Smooth muscle cell of the brain vasculature (primary cell): Measurements from ENCODE around the gene COL16A1.
"Not testable (repeated sequence)": the region's sequence is repeated elsewhere in the genome, so short reads cannot be mapped to it uniquely, and the experiment has no call there.

ENCODE experiments used
- DNase-seq: peaks from one replicate; pipeline ENCODE4 v3.0.0-alpha.2; 2012; ENCODE audit warnings: low read depth, low spot score

The COL16A1 gene

DNA sequence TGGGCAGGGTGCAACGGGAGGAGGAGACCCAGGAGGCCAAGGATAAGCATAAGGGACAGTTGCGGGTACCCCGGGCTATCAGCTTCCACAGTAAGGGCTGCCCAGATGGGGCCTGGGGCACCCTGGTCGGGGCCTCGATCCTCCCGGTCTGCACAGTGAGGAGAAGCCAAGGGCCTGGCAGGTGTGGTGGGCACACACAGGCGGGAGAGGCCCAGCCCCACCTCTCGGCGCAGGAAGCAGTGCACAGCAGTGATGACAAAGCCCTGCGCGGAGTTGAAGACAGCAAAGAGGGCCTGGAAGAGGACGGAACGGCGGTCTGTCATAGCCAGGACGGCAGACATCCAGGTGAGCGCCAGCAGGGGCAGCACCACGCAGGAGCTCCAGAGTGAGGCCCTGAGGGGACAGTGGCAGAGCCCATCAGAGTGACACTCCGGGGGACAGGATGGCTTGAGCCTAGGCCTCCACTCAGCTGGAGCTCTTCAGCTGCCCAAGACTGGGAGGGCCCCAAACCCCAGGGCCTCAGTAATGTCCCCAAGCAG, 29.0 kb upstream of the COL16A1 start:
- no peak for DNase-seq

DNA sequence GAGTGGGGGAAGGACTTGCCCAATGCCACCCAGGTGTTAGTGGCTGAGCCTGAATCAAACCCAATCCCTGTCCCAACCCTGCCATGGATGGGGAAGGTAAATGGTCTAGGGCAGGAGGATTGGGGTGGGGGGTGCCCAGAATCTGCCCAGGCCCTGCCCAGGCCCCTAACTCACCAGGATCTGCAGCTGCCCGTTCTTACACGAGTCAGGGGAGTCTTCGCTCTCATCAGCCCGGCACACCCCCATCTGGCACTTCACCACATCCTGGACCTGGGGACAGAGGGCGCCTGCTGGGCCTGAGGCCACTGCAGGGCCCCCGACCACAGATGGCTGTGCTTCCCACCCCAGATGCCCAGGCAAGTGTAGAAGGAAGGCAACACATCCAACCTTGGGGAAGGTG, 28.5 kb upstream of the COL16A1 start:
- DNase-seq, result no peak

DNA sequence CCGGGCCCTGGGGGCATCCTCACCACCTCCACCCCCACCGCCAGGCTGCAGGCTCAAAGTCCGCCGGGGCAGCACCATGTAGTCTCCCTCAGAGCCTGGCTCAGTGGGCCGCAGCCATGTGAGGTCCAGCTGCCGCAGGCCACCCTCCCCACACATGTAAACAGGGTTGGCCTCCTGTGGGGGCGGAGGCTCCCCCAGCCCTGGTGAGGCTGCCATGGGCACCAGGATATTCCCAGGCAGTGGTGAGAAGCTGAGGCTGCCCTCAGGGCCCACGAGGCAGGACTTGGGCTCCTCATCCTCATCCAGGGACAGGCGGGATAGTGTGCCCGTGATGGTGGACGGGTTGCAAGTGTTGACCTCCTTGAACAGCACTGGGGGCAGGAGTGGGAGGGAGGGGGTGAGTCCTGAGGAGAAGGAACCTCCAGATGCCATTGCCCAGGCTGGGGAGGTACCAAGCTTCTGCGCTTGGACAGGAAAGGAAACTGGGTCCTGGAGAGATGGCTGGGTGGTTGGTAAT, 27.3 kb upstream of the COL16A1 start:
- no peak for DNase-seq

DNA sequence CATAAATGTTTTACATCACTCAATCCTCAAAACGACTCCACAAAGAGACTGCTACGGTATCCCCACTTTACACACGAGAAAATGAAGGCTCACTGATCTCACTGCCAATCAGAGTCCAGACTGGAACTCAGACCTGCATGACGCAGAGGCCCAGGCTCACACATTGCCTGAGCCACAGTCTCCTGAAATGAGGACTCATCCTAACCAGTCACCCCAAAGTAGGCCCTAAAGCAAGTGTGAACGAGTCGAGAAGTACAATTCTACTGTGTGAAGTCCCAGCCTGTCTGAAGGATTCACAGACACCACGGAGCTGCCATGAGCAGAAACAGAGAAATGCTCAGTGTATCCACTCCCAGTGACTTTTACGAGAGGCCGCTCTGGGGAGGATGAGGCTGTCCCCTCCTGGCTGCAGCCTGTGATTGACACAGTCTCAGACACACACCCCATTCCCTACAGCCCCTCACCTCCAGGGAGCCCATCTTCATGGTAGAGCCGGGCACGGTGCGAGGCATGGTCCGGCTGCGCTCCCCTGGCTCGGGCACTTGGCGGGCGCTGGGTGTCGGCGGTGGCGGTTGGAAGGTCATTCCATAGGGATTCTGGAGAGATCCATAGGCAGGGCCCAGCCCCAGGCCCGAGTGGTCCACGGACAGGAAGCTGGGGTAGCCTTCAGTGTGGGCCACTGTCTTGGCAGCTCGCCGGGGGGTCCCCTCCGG, 26.7 kb upstream of the COL16A1 start:
- no peak for DNase-seq

DNA sequence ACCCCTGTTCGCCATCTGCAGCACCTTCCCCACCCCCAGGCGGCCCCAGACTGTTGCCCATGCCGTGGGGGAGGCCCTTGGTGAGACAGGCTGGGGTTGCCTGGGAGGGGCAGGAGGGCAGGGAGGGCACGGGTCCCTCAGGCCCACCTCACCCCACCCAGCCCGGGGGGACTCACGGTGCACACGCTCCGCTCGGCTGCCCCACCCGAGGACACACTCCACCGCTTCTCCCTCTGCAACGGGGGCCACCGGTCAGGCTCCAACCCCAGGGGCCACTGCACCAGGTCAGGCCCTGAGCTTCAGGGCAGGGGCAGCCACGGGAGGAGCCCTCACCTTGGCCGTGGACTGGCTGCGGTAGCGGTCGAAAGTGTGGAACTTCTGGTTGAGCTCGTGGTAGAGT, 24.0 kb upstream of the COL16A1 start:
- no peak for DNase-seq

DNA sequence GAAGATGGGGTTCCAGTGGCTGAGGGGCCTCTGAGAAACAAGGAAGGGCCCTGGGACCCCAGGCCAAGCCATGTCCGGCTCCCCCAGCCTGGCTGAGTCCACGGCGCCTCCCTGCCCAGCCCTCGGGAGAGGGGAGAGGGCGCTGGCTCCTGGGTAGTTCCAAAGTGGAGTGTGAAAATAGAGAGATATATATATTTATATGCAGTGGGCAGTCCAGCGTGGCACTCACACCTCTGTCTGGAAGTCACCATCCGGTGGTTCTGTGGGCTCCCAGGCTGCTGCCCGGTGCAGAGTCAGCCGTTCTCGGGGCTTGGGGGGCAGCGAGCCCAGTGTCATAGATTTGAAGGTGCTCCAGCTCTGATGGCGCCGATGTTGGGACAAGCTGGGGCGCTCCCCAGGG, 23.4 kb upstream of the COL16A1 start:
- DNase-seq, result no peak

DNA sequence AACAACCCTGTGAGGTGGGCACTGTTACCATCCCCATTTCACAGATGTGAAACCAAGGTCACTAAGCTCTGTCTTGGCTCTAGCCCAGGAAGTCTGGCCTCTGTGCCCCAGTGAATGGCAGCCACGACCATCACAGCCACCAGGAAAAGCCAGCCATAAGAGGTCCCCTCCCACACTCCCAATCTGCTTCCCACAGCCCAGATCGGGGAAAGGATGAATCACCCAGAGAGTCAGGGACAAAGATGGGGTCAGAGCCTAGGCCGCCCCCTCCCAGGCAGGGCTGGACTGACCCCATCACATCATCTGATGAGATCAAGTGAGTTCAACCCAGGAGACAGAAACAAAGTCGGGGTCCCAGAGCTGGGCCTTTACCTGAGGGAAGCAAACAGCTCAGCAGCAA, 22.9 kb upstream of the COL16A1 start:
- DNase-seq, result no peak

DNA sequence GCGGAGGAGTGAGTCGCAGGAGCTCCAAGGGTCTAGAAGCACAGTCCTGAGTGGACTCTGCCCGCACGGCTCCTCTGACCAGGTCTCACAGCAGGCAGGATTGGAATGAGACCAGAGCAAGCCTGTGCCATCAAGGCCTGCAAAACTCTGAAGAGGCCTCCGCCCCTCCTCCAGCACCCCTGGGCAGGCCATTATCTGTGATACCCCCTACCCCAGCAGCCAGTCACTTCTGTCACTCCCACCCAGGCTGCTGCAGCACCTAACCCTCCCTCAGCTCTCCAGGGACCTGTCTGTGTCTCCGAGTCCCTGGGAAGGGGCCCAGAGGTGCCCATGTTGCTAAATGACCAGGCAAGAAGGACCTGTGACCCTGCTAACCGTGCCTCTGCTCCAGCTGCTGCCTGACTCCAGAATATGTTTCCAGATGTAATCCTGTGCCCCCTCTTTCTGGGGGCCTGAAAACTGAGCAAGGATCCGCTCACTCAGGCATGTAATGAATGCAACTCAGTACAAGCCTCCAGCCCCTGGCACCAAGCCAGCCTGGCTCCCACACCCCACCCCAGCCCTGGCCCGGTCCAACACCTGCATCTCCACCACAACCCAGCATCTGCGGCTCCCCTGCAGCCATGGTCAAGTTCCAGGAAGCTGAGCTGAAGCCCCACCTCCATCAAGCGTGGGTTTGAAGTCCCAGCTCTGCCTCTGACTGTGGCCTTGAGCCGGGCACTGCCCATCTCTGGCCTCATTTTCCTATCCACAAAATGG, 22.1 kb upstream of the COL16A1 start:
- DNase-seq, result no peak

DNA sequence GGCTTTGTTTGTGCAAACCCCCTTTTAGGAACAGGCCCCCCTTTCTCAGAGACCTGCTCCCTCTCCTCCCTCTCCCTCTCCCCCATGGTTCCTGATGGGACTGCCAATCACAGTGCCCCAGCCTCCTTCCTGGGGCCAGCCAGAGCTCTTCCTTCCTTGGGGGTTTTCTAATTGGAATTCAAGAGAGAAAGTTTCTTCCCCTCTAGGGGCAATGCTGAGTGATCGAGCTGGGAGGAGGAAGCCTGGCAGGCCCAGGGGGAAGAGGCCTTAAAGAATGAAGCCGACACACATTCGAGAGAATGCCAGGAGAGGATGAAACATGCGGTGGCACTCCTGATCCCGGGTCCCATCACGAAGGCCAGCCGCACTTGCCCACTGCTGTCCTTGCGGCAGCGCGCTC, 21.3 kb upstream of the COL16A1 start:
- DNase-seq, result no peak

DNA sequence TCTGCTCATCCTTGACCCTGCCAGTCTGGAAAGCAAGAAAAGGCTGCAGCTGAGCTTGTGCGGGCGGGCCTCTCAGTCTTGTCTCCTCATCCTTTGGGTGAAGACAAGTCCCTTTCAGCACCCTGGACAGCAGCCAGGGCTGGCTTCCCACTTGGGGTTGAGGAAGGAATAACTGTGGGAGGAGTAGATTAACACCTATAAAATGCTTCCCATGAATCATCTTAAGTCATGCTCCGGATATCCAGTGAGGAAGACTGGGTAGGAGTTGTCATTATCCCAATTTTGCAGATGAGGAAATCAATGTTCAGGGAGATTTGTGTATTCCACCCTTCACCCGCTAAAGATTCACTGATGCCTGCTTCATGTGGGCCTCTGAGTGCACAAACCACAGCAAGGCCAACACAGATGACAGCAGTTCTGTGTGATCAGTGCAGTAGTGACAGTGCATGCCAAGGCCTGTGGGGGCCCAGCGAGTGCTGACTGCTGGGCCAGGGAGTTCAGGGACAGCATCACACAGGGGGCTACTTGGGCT, 20.1 kb upstream of the COL16A1 start:
- no peak for DNase-seq

DNA sequence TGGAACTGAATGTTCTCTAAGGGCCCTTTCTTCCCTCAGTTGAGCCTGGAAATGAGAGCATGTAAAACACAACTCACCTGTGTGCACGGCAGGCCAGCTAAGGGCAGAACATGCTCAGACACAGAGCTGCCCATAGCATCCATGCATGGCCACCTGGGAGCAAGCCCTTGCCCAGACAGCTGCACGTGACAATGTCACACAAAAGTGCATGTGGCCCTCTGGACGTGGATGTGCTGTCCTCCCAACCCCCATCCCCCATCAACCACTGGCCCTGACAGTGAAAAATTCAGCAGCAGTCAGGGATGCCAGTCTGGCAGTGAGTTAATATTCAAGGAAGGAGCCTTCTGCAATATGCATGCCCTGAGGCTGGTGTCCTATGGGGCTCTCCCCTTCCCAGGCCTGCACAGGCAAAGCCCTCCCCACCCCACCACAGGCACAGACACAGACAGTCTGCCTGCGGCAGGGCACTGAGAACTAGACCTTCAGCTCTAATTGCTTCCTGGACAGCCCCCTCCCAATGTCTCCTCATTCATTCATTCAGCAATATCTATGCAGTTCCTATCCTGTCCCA, 14.6 kb upstream of the COL16A1 start:
- no peak for DNase-seq

DNA sequence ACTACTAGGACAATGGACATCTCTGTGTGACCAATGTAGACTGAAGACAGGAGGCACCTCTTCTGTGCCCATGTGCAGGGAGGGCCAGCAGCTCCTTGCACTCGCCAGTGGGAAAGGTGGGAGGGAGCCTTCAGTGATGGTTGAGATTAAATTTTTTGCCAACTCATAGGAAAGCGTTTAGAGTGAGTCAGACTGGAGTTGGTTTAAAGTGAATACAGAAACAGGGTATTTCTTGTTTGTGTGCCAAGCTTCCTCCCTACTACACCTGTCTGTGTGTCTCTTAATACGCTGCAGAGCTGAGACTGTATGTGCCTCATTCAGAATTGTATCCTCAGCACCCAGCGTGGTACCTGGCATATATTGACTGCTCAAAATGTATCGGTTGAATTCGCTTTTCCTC, 13.5 kb upstream of the COL16A1 start:
- no peak for DNase-seq

DNA sequence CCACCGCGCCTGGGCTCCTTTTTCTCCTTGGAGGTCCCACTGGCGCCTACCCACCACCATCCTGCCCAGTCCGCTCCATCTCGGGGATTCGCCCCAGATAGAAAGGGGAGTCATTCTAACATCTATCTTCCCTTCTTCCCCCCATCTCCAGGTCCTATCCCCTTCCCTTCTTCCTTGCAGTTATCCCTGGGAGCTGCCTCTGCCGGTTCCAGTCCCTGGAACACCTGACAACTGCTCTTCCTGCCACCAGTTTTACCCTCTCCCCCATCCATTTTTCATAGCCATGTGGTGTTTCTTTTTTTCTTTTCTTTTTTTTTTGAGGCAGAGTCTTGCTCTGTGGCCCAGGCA, 12.0 kb upstream of the COL16A1 start:
- no peak for DNase-seq

DNA sequence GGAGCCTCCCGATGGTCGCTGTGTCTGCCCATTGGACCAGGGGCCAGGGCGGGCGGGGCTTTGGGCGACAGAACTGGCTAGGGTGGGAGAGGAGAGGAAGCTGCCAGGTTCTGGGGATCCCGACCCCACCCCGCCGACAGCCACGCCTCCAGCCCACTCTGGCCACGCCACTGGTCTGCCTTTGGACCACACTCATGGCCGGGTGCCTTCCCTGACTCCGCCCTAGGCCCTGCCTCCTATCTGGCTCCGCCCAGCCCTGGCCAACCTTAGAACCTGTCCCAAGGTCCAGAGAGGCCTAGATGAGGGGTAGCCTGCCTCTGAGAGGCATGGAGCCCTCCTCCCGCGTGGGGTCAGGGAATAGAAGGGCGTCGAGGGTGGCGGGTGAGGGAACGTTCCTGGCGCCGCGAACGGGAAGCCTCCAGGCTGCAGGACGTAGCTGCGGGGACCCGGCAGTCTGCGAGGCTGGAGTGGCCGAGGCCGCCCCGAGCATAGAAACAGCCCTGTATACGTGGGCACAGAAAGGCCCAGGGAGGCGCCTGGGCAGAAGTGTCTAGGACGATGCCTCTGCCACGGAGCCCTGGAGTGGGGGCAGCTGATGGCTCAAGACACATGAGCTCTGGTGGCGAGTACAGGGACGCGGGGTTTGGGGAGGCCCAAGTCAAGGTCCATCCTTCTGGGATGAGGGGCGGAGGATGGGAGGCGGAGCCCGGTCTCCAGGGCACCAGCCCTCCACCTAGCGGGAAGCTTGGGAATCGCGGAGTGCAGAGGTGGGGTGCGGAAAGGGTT, 11.5 kb upstream of the COL16A1 start:
- no peak for DNase-seq

DNA sequence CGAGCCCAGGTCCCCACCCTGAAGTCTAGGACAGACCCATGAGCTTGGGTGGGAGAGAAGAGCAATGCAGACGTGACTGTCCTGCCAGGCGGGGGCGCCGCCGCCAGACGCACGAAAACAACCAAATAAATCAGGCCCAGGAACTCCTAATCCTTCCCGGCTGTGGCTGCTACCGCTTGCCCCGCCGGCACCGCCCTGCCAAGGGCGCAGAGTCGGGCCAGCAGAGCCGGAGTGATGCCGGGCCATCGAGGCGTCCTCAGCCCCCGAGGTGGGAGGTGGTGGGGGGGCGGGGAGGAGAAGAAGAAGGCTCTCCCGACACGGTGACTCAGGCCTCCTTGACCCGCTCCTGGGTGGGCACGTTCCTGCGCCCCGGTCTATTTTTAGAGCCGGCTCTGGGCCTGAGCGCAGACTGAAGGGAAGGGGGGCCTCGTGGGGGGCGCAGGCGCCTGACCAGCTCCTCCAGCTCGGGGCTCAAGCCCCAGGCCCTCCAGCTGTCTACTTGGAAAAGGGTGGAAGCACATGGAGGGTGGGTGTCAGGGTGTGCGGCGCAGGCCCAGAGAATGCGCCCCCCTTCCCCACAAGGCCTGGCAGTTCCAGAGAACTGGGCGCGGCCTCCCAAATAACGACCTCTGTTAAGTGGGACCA, 10.7 kb upstream of the COL16A1 start:
- DNase-seq, result no peak

DNA sequence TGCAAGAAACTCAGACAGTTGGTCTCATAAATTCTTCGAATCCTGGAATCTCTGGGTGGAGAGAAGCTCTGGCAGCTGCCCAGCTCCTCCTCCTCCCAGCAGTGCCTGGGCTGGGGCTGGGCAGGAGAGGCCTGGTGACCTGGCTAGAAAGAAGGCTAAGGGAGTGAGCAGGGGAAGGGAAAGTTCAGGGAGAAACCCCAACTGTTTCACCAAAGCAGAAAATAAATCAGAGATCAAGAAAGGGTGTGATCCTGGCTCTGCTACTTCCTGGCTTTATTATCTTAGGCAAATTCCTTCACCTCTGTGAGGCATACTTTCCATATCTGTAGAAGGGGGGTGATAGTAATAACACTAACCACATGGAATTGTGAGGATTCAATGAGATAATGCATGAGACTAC, 8.8 kb upstream of the COL16A1 start:
- no peak for DNase-seq

DNA sequence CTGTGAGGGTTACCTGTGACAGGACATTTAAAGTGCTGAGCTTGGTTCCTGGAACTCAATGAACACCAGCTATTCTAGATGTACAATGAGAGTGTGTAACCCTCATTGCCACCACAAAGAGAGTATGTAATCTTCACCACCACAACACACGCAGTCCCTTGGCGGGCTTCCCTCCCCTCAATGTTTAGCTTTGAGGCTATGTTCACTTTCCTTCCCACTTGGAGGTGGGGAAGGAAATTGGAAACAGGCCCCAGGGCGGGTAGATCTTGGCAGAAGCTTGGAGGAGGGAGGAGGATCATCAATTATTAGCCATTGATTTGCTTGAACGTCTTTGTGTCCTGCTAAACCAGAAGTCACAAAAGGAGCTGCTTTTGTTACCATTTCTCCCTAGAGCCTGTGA, 8.3 kb upstream of the COL16A1 start:
- DNase-seq, result no peak

DNA sequence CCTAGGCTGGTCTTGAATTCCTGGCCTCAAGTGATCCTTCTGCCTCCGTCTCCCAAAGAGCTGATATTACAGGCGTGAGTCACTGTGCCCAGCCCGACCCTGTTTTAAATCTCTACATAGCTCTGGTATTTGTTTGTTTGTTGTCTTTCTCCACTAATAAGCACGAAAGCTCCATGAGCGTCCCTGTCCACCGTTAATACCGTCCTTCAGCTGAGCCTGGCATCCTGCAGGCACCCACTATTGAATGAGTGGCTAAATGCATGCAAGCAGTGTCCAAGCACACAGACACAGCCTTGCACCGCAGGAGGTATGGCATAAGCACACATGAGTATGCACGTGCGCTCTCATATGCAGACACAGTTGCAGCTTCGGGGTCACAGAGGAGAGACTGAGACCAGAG, 4.5 kb upstream of the COL16A1 start:
- DNase-seq, result no peak

DNA sequence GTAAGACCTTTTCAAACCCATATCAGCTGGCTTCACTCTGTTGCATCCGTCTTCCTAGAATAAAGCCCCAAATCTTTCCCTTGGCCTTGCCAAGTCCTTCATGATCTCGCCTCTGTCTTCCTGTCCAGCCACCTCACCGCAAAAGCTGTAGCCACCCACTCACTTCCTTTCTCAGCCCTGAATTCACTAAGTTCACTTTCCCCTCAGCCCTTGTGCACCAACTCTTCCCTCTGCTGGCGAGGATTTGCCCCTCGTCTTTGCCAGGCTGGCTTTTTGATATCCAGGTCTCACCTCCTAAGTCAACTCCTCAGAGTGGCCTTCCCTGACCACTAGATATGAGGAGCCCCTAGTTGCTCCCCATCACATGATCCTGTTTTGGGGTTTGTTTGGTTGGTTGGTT, 3.9 kb upstream of the COL16A1 start:
- no peak for DNase-seq

DNA sequence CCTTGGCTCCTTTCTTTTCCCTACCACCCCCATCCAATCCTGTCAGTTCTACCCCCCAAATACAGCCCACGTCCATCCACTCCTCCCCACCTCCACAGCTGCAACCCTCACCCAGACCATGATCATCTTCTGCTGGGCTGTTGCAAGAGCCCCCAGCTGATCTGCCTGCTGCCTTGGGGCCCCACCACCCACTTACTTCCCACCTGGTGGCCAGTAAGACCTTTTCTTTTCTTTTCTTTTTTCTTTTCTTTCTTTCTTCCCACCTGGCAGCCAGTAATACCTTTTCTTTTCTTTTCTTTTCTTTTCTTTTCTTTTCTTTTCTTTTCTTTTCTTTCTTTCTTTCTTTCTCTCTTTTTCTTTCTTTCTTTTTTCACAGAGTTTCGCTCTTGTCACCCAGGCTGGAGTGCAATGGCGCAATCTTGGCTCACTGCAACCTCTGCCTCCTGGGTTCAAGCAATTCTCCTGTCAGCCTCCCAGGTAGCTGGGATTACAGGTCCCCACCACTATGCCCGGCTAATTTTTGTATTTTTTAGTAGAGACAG, 3.3 kb upstream of the COL16A1 start:
- not testable (repeated sequence) for DNase-seq
